Forelimb muscle (tissue), 1 donor: ENCODE results near the gene C4B. TPM values are rescaled to one million over a fixed set of nuclear protein-coding genes. Genes with fewer than 3 reads are reported as not detected.

Experiments
- DNase-seq: peaks from one replicate; pipeline ENCODE4 v3.0.0-alpha.2; 2013; ENCODE audit warnings: low read depth
- polyA plus RNA-seq: library from polyadenylated mRNA; unstranded; fragments of 120-200 nt; gene quantifications from one replicate; pipeline ENCODE4 v1.2.1, GENCODE V29; 2013; ENCODE audit not compliant: insufficient read length

C4B gene
- polyA plus RNA-seq, 1 donor, result 22.1 TPM

DNA sequence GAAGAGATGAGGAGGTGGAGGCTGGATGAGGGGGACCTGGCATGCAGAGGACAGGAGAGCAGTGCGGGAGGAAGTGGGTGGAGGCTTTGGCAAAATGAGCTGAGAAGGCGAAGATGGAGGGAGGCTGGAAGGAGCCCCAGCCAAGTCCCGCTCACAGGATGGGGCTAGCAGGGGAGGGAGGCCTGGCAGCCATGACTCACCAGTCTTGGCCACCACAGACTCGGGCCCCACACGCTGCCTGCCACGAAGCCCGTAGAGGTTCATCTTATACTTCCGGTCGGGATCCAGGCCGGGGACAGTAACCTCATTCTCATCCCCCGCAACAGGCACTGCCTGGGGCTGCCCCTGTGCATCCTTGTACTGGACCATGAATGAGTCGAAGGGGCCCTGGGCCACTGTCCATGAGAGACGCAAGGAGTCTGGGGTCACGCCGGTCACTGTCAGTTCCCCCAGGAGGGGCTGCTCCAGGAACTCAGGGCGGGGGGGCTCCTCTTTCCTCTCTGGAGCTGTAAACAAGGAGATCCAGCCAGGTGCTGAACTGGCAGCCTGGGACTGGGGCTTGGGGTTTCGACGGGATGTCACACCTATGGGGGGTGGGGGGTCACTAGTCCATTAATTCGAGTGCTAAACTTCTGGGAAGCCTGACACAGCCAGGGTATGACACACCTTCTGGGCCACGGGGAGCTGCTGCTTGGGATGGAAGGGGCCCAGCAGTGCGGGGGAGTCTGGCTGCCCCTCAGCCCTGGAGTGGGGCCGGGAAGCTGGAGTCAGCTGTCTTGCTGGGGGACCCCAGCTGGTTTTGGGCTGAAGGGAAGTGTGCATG, 66.8 kb downstream of the C4B start:
- DNase-seq, result no peak

DNA sequence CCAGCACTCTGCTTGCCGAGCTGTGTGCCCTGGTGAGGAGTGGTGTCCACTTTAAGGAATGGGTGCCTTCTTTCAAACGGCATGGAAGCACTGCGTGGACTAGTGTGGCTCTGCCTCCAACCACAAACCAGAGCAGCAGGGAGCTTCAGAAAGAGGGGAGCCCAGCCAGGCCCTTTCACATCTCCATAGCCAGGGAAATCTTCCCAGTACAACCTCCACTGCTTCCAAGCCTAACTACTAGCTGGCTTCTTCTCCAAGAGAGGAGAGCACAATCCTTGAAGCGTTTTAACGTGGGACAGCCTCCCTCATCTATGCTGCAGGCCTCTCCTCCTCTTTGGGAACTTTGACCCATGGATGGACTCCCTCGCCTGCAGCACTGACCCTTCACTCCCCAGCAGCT, 67.9 kb downstream of the C4B start:
- no peak for DNase-seq

DNA sequence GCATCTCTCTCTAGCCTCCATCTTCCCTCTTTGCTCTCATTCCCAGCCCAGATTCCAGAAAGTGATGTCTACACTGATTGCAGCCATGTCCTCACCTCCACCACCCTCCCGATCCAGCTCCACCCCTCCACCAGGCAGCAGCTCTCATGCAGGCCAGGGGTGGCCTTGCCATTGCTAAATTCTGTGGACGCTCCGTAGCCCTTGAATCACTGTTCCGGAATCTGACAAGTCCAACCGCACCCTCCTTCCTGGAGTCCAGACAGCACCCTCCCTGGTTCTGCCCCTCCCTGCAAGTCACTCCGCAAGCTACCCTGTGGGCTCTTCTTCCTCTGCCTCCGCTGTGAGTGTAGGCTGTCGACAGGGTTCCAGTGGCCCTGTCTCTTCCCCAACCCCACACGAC, 68.3 kb downstream of the C4B start:
- DNase-seq, result no peak

DNA sequence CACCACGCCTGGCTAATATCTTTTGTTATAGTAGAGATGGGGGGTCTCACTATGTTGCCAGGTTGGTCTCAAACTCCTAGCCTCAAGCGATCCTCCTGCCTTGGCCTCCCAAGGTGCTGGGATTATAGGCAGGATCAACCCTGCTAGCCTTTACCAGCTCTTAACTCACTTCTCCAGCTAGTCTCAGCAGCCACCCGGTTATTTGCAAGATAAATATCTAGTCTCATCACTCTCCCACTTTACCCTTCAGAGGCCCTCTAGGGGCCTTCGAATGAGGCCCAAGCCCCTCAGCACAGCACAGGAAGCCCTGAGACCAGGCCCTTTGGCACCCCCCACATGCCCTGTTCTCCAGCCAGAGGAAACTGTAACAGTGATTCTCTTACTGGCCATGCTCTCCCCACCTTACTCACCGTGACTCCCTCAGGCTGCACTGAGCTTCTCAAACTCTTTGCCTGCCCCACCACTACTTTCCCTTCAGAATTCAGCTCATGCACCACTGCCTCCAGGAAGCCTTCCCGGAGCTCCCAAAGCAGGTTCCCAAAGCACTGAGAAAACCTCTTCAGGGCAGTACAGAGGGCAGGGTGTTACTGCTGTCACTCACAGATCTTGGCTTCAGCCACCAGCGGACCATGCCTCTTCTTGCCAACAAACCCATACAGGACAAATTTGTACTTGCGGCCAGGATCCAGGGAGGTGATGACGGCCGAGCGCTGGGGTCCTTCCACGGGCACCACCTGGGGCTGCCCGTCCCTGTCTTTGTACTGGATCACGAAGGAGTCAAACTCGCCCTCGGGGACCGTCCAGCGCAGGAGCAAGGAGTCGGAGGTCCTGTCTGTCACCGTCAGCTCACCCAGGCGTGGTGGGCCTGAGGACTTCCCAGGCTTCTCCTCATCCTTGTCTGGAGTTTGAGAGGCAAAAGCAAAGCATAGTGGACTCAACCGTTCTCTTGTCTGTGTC, 69.5 kb downstream of the C4B start:
- DNase-seq, result no peak

DNA sequence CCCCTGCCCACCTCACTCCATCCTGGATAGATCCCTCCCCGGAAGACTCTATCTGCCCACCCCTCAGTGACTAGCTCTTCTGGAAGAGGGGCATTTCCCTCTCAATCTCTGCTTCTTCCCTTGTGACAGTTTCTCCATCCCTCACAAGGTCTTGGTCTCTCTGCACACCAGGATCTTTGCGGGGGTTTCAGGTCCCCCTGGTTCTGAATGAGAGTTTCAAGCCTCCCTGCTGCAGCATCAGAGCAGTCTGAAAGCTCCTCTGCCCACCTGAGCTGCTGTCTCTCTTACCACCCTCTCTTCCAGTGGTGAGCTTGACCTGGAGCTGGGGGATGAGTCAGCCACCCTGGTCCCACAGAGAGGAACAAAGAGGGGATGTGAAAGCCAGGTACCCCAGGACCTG, 70.2 kb downstream of the C4B start:
- no peak for DNase-seq

Other genes with a start within 250 kb of the C4B start
- gene VWA7, start 237.5 kb upstream of the C4B start, polyA plus RNA-seq, result 2.9 TPM
- gene VARS1, start 219.0 kb upstream of the C4B start, polyA plus RNA-seq, result 46.5 TPM
- 55.3 TPM for gene LSM2, start 207.8 kb upstream of the C4B start, polyA plus RNA-seq
- 5.0 TPM for gene HSPA1L, start 199.5 kb upstream of the C4B start, polyA plus RNA-seq
- 72.3 TPM for gene HSPA1A, start 199.3 kb upstream of the C4B start, polyA plus RNA-seq
- 48.9 TPM for gene HSPA1B, start 187.1 kb upstream of the C4B start, polyA plus RNA-seq
- gene NEU1, start 152.0 kb upstream of the C4B start, polyA plus RNA-seq, result 15.0 TPM
- gene SLC44A4, start 135.8 kb upstream of the C4B start, polyA plus RNA-seq, result 0.37 TPM
- 29.3 TPM for gene EHMT2, start 117.1 kb upstream of the C4B start, polyA plus RNA-seq
- 9.5 TPM for gene ZBTB12, start 112.7 kb upstream of the C4B start, polyA plus RNA-seq
- gene C2, start 87.1 kb upstream of the C4B start, polyA plus RNA-seq, result 3.0 TPM
- gene CFB, start 68.7 kb upstream of the C4B start, polyA plus RNA-seq, result 1.0 TPM
- gene NELFE, start 55.8 kb upstream of the C4B start, polyA plus RNA-seq, result 63.3 TPM
- gene SKIC2, start 55.6 kb upstream of the C4B start, polyA plus RNA-seq, result 27.0 TPM
- 16.9 TPM for gene DXO, start 42.7 kb upstream of the C4B start, polyA plus RNA-seq
- 19.3 TPM for gene C4A, start 32.7 kb upstream of the C4B start, polyA plus RNA-seq
- gene CYP21A2, start 23.6 kb downstream of the C4B start, polyA plus RNA-seq, result 1.0 TPM
- gene TNXB, start 94.5 kb downstream of the C4B start, polyA plus RNA-seq, result 108 TPM
- gene ATF6B, start 113.5 kb downstream of the C4B start, polyA plus RNA-seq, result 42.4 TPM
- 3.5 TPM for gene FKBPL, start 115.5 kb downstream of the C4B start, polyA plus RNA-seq
- gene PRRT1, start 137.1 kb downstream of the C4B start, polyA plus RNA-seq, result 1.3 TPM
- gene PPT2, start 139.3 kb downstream of the C4B start, polyA plus RNA-seq, result 34.6 TPM
- gene EGFL8, start 149.8 kb downstream of the C4B start, polyA plus RNA-seq, result 25.9 TPM
- gene AGPAT1, start 161.3 kb downstream of the C4B start, polyA plus RNA-seq, result 57.3 TPM
- 50.9 TPM for gene RNF5, start 163.6 kb downstream of the C4B start, polyA plus RNA-seq
- 8.0 TPM for gene AGER, start 169.5 kb downstream of the C4B start, polyA plus RNA-seq
- gene PBX2, start 175.4 kb downstream of the C4B start, polyA plus RNA-seq, result 107 TPM
- gene GPSM3, start 177.8 kb downstream of the C4B start, polyA plus RNA-seq, result 6.7 TPM
- 19.9 TPM for gene NOTCH4, start 209.3 kb downstream of the C4B start, polyA plus RNA-seq